NCI-H2227 (cell line): ENCODE results near the gene B2M.
A peak's percentile ranks its signal among the peaks of the same experiment; 100 is the strongest.
"Not testable (repeated sequence)": the region's sequence is repeated elsewhere in the genome, so short reads cannot be mapped to it uniquely, and the experiment has no call there.

ENCODE experiments used
- DNase-seq: peaks from one replicate; lab custom pipeline; 2025; ENCODE audit not compliant: unreplicated experiment; lab: John Stamatoyannopoulos, UW

The B2M gene

DNA sequence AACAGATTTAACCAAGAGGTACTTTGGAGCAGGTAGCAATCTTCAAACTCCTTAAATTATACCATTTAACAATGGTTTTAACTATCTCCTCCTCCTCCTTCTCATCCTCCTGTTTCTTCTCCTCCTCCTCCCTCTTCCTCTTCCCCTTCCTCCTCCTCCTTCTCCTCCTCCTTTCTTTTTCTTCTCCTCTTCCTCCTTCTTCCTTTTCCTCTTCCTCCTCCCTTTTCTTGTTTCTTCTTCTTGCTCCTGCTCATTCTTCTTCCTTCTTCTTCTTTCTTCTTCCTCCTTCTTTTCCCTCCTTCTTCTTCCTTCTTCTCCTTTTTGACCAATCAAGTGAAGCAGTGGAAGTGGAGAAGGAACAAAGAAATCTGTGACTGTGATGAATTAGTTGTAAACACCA, 14.3 kb upstream of the B2M start:
- no peak for DNase-seq

DNA sequence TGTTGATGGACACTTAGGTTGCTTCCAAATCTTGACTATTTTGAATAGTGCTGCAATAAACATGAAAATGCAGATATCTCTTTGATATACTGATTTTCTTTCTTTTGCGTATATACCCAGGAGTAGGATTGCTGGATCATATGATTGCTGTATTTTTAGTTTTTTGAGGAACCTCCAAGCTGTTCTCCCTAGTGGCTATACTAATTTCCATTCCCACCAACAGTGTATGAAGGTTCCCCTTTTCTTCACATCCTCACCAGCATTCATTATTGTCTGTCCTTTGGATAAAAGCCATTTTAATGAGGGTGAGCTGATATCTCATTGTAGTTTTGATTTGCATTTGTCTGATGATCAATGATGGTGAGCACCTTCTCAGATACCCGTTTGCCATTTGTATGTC, 12.7 kb upstream of the B2M start:
- DNase-seq = no peak

DNA sequence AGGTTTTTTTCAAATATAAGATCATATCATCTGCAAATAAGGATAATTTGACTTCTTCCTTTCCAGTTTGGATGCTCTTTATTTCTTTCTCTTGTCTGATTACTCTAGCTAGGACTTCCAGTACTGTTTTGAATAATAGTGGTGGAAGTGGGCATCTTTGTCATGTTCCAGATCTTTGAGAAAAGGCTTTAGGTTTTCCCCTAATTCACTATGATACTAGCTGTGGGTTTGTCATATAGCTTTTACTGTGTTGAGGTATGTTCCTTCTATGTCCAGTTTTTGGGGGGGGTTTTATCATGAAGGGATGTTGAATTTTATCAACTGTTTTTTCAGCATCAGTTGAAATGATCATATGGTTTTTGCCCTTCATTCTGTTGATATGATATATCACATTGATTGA, 10.6 kb upstream of the B2M start:
- DNase-seq = not testable (repeated sequence)

DNA sequence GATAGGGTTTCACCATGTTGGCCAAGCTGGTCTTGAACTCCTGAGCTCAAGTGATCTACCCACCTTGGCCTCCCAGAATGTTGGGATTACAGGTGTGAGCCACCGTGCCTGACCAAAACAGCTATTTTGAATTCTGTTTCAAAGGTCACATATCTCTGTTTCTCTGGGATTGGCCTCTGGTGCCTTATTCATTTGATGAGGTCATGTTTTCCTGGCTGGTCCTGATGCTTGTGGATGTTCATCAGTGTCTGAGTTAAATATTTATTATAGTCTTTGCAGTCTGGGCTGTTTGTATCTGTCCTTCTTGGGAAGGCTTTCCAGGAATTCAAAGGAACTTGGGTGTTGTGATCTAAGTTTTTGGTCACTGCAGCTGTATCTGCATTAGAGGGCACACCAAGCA, 5.3 kb upstream of the B2M start:
- no peak for DNase-seq

DNA sequence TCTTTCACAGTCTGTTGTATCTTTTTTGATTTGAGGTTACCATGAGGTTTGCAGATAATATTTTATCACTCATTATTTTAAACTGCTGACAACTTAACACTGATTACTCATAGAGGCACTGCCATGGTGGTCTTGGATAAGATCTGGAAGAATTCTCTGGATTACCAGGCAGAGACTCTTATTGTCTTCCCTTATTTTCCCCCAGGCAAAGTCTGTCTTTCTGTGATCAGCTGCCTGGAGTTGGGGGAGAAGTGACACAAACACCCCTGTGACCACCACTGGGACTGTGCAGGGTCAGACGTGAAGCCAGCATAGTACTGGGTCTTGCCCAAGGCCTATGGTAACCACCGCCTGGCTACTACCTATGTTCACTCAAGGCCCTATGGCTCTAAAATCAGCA, 4.9 kb upstream of the B2M start:
- DNase-seq = no peak

DNA sequence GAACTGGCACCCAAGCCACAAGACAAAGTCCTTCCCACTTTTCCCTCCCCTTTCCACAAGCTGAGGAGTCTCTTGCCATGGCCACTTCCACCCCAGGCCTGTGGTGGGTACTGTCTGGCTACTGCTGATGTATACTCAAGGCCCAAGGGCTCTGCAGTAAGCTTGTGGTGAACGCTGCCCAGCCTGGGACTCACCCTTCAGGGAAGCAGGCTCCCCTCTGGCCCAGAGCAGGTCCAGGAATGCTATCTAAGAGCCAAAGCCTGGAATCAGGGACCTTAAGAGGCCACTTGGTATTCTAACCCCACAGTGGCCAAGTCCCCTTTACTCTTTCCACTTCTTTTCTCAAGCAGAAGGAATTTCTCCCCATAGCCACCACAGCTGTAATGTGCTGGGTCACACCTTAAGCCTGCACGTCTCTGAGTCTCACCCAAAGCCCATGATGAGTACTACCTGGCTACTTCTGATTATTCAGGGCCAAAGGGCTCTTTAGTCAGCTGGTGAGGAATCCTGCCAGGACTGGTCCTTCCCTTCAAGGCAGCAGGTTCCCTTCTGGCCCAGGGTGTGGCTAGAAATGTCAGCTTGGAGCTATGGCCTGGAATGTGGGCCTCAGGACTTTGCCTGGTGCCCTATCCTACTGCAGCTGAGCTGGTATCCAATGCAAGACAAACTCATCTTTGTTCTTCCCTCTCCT, 4.2 kb upstream of the B2M start:
- DNase-seq = no peak

DNA sequence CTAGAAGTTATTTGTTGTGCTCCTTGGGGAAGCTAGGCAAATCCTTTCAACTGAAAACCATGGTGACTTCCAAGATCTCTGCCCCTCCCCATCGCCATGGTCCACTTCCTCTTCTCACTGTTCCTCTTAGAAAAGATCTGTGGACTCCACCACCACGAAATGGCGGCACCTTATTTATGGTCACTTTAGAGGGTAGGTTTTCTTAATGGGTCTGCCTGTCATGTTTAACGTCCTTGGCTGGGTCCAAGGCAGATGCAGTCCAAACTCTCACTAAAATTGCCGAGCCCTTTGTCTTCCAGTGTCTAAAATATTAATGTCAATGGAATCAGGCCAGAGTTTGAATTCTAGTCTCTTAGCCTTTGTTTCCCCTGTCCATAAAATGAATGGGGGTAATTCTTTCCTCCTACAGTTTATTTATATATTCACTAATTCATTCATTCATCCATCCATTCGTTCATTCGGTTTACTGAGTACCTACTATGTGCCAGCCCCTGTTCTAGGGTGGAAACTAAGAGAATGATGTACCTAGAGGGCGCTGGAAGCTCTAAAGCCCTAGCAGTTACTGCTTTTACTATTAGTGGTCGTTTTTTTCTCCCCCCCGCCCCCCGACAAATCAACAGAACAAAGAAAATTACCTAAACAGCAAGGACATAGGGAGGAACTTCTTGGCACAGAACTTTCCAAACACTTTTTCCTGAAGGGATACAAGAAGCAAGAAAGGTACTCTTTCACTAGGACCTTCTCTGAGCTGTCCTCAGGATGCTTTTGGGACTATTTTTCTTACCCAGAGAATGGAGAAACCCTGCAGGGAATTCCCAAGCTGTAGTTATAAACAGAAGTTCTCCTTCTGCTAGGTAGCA, 851 bp upstream of the B2M start:
- peak; percentile 30 for DNase-seq

DNA sequence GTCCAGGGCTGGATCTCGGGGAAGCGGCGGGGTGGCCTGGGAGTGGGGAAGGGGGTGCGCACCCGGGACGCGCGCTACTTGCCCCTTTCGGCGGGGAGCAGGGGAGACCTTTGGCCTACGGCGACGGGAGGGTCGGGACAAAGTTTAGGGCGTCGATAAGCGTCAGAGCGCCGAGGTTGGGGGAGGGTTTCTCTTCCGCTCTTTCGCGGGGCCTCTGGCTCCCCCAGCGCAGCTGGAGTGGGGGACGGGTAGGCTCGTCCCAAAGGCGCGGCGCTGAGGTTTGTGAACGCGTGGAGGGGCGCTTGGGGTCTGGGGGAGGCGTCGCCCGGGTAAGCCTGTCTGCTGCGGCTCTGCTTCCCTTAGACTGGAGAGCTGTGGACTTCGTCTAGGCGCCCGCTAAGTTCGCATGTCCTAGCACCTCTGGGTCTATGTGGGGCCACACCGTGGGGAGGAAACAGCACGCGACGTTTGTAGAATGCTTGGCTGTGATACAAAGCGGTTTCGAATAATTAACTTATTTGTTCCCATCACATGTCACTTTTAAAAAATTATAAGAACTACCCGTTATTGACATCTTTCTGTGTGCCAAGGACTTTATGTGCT, 527 bp downstream of the B2M start:
- peak; percentile 27 for DNase-seq

DNA sequence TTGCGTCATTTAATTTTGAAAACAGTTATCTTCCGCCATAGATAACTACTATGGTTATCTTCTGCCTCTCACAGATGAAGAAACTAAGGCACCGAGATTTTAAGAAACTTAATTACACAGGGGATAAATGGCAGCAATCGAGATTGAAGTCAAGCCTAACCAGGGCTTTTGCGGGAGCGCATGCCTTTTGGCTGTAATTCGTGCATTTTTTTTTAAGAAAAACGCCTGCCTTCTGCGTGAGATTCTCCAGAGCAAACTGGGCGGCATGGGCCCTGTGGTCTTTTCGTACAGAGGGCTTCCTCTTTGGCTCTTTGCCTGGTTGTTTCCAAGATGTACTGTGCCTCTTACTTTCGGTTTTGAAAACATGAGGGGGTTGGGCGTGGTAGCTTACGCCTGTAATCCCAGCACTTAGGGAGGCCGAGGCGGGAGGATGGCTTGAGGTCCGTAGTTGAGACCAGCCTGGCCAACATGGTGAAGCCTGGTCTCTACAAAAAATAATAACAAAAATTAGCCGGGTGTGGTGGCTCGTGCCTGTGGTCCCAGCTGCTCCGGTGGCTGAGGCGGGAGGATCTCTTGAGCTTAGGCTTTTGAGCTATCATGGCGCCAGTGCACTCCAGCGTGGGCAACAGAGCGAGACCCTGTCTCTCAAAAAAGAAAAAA, 1.2 kb downstream of the B2M start:
- DNase-seq = peak; percentile 53

DNA sequence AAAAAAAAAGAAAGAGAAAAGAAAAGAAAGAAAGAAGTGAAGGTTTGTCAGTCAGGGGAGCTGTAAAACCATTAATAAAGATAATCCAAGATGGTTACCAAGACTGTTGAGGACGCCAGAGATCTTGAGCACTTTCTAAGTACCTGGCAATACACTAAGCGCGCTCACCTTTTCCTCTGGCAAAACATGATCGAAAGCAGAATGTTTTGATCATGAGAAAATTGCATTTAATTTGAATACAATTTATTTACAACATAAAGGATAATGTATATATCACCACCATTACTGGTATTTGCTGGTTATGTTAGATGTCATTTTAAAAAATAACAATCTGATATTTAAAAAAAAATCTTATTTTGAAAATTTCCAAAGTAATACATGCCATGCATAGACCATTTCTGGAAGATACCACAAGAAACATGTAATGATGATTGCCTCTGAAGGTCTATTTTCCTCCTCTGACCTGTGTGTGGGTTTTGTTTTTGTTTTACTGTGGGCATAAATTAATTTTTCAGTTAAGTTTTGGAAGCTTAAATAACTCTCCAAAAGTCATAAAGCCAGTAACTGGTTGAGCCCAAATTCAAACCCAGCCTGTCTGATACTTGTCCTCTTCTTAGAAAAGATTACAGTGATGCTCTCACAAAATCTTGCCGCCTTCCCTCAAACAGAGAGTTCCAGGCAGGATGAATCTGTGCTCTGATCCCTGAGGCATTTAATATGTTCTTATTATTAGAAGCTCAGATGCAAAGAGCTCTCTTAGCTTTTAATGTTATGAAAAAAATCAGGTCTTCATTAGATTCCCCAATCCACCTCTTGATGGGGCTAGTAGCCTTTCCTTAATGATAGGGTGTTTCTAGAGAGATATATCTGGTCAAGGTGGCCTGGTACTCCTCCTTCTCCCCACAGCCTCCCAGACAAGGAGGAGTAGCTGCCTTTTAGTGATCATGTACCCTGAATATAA, 2.0 kb downstream of the B2M start:
- peak; percentile 36 for DNase-seq

DNA sequence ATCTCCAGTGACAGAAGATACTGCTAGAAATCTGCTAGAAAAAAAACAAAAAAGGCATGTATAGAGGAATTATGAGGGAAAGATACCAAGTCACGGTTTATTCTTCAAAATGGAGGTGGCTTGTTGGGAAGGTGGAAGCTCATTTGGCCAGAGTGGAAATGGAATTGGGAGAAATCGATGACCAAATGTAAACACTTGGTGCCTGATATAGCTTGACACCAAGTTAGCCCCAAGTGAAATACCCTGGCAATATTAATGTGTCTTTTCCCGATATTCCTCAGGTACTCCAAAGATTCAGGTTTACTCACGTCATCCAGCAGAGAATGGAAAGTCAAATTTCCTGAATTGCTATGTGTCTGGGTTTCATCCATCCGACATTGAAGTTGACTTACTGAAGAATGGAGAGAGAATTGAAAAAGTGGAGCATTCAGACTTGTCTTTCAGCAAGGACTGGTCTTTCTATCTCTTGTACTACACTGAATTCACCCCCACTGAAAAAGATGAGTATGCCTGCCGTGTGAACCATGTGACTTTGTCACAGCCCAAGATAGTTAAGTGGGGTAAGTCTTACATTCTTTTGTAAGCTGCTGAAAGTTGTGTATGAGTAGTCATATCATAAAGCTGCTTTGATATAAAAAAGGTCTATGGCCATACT, 4.0 kb downstream of the B2M start:
- DNase-seq = no peak

DNA sequence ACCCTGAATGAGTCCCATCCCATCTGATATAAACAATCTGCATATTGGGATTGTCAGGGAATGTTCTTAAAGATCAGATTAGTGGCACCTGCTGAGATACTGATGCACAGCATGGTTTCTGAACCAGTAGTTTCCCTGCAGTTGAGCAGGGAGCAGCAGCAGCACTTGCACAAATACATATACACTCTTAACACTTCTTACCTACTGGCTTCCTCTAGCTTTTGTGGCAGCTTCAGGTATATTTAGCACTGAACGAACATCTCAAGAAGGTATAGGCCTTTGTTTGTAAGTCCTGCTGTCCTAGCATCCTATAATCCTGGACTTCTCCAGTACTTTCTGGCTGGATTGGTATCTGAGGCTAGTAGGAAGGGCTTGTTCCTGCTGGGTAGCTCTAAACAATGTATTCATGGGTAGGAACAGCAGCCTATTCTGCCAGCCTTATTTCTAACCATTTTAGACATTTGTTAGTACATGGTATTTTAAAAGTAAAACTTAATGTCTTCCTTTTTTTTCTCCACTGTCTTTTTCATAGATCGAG, 4.5 kb downstream of the B2M start:
- DNase-seq = no peak

DNA sequence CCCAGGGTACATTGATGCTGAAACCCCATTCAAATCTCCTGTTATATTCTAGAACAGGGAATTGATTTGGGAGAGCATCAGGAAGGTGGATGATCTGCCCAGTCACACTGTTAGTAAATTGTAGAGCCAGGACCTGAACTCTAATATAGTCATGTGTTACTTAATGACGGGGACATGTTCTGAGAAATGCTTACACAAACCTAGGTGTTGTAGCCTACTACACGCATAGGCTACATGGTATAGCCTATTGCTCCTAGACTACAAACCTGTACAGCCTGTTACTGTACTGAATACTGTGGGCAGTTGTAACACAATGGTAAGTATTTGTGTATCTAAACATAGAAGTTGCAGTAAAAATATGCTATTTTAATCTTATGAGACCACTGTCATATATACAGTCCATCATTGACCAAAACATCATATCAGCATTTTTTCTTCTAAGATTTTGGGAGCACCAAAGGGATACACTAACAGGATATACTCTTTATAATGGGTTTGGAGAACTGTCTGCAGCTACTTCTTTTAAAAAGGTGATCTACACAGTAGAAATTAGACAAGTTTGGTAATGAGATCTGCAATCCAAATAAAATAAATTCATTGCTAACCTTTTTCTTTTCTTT, 5.8 kb downstream of the B2M start:
- DNase-seq = no peak

DNA sequence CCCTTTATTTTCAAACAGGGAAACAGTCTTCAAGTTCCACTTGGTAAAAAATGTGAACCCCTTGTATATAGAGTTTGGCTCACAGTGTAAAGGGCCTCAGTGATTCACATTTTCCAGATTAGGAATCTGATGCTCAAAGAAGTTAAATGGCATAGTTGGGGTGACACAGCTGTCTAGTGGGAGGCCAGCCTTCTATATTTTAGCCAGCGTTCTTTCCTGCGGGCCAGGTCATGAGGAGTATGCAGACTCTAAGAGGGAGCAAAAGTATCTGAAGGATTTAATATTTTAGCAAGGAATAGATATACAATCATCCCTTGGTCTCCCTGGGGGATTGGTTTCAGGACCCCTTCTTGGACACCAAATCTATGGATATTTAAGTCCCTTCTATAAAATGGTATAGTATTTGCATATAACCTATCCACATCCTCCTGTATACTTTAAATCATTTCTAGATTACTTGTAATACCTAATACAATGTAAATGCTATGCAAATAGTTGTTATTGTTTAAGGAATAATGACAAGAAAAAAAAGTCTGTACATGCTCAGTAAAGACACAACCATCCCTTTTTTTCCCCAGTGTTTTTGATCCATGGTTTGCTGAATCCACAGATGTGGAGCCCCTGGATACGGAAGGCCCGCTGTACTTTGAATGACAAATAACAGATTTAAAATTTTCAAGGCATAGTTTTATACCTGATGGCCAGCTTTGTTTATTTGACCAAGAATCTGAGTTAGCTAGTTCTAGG, 7.0 kb downstream of the B2M start:
- DNase-seq = no peak

DNA sequence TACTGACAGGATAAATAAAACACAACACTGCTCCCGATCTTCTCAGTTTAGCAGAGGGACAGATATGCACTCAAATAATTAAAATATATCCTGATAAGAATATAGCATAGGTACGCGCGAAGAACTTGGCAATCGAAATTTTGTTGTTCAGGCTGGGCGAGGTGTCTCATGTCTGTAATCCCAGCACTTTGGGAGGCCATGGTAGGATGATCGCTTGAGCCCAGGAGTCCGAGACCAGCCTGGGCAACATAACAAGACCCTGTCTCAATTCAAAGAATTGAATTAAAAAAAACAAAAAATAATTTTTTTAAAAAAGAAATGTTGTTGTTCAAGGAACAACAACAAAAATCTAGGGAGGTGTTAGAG, 7.6 kb downstream of the B2M start:
- DNase-seq = no peak

DNA sequence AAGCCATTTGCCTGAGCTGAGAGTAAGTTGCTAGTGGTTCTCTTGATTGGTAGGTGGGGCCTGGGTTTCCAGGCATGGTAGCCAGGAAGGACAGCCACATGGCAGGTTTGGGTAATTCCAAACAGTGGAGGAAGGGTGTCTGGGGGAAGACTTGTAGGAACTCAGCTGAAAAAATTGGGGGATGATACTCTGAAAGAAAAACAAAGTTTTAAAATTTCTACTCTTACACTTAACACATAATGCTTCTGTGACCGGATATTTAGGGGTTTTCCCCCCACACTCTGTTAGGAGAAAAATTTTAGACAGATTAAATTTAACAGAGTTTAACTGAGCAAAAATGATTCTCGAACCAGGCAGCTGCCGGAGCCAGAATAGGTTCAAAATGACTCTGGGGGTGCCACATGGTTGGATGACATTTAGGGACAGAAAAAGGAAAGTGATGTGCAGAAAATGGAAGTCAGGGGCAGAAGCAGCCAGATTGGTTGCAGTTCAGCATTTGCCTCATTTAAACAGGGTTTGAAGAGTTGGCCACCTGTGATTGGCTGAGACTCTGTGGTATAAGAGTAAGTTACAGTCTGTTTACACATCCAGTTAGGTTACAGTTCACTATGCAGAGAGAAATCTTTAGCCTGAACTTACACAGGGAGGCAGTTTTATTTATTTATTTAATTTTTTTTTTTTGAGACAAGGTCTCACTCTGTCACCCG, 8.1 kb downstream of the B2M start:
- DNase-seq = no peak

DNA sequence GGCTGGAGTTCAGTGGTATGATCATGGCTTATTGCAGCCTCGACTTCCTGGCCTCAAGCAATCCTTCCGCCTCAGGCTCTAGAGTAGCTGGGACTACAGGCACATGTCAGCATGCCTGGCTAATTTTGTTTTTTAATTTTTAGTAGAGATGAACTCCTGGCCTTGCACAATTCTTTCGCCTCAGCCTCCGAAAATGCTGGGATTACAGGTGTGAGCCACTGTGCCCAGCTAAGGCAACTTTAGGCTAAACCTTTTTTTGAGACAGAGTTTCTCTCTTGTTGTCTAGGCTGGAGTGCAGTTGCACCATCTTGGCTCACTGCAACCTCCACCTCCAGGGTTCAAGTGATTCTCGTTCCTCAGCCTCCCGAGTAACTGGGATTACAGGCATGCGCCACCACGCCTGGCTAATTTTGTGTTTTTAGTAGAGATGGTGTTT, 8.7 kb downstream of the B2M start:
- DNase-seq = not testable (repeated sequence)
